ENCODE measurements around the gene IVD.

IVD gene

GRCh38 chr15:40377606-40378005, 28.0 kb upstream of the IVD start:
- no peak for DNase-seq

DNA sequence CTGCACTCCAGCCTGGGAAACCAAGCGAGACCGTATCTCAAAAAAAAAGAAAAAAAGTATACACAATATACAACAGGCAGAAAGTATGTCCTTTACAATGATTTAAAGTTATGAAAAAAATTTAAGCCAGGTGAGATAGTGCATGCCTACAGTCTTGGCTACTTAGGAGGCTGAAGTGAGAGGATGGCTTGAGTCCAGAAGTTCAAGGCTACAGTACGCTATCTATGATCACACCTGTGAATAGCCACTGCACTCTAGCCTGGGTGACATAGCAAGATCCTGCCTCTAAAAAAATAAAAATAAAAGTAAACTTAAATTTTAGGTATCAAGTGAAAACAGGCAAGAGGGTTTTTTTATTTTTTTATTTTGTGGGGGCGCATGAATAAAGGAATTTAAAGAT, 26.2 kb upstream of the IVD start:
- no peak for DNase-seq

- DNase-seq: no peak
Measured at GRCh38 chr15:40379853-40380252, 25.7 kb upstream of the IVD start.

DNA sequence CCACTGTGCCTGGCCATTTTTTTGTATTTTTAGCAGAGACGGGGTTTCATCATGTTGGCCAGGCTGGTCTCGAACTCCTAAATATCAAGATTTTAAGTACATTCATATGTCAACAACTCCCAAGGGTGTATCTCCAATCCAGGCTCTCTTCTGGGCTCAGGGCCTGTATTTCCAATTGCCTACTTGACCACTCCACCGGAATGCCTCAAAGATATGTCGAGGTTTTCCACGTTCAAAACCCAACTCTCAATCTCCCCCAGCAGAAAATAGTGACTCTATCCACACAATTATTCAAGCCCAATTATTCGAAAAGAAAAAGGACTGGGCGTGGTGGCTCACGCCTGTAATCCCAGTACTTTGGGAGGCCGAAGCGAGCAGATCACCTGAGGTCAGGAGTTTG, 25.0 kb upstream of the IVD start:
- no peak for DNase-seq

GRCh38 chr15:40381818-40382529, 23.6 kb upstream of the IVD start:
- no peak for DNase-seq

- DNase-seq: peak; percentile 88
Measured at GRCh38 chr15:40382580-40383456, 22.8 kb upstream of the IVD start, which contains the start of gene KNSTRN. TSS of gene KNSTRN (plus strand) at chr15:40382721. CDS start at chr15:40382836, 115 bp downstream.

DNA sequence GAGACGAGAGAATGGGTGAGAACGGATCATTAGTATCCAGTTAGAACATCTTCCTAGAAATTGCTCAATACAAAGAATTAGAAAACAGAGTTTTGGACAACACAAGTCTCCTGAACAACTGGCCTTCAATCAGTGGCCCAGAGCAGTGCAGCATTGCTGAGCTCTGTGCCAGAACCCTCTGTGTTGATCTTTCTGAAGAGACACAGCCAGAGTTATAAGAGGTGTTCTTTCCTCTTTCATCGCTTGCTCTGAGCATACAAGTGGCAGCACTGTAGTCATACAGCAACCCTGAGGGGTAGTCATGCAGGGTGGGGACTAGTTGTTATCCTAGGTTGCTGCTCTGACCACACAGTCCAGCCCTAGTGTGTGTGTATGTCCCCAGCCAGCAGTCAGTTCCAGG, 19.1 kb upstream of the IVD start:
- DNase-seq: no peak

DNA sequence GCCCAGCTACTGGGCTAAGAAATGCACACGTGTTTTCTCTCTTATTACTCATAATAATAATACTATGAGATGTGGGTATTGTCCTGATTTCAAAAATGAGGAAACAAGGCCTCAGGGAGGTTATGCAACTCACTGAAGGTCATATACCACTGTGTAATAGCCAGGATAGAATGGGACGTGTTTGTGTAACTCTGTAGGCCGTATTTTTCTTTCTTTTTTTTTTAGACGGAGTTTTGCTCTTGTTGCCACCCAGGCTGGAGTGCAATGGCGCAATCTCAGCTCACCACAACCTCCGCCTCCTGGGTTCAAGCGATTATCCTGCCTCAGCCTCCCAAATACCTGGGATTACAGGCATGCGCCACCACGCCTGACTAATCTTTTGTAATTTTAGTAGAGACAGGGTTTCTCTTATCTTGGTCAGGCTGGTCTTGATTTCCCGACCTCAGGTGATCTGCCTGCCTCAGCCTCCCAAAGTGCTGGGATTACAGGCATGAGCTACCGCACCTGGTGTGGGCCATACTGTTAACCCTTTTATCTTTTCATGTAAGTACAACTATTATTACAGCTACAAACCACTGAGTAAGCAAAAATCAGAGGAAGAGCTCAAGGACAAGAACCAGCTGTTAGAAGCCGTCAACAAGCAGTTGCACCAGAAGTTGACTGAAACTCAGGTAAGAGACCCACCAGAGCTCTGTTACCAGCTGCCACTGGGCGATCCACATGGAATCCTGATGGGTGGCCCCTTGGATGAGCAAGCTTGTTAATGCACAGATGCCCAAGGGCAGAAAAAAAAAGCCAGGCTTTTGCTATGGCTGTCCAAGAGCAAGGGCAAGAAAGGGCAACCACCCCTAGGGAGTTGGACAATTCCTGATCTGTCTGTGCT, 16.4 kb upstream of the IVD start:
- no peak for DNase-seq

DNA sequence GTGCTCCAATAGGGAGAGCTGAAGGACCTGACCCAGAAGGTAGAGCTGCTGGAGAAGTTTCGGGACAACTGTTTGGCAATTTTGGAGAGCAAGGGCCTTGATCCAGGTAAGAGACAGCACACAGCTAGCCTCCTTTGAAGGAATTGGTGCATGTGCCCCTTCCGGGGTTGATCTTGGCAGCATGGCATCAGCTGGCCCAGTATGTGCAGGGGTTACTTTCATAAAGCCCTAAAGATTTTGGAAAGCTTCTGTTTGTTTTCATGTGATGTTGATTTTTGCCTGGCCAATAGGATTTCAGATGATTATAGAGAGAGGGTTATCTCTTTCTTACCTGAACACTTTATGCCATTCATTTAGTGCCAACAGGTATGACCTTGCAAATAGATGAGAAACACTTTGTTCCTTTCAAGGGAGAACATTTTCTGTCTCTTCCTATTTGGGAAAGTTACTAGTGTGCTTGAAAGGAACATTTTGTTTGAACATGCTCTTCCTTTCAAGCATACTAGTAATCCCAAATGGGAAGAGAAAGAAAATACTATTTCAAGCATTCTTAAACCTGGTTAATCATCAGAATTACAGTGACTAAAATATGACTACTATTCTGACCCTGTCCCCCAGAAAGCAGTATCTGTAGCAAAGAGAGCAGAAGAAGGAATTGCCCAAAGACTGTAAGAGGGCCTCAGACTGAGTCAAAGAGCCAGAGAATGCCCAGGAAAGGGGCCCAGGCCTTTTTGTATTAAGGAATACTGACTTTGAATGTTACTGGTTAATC, 15.6 kb upstream of the IVD start:
- DNase-seq: no peak

- DNase-seq: no peak
Measured at GRCh38 chr15:40392986-40393948, 12.3 kb upstream of the IVD start.

DNA sequence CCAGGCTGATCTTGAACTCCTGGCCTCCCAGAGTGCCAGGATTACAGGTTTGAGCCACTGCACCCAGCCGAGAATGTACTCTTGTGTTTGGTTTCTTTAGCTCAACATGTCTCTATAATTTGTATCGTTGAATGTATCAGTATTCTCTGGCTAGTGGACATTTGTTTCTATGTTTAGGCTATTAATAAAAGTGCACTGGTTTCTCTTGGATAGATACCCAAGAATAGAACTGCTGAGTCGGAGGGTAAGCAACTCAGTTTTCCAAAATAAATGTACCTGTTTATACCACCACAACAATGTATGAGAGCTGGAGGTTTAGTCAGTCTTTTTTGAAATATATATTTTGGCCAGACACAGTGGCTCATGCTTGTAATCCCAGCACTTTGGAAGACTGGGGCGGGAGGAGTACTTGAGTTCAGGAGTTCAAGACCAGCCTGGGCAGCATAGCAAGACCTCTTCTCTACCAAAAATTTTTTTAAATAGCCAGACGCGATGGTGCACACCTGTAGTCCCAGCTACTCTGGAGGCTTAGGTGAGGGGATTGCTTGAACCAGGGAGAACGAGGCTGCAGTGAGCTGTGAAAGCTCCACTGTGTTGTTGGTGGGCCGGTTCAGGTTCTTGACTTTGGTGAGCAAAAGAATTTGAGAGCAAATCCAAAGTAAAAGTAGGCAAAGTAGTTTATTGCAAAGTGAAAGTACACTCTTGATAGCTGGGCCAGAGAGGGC, 7.7 kb upstream of the IVD start:
- no peak for DNase-seq

GRCh38 chr15:40398413-40398873, 7.2 kb upstream of the IVD start:
- DNase-seq: no peak

- DNase-seq: no peak
Measured at GRCh38 chr15:40399370-40399769, 6.2 kb upstream of the IVD start.

GRCh38 chr15:40407330-40407990, 1.9 kb downstream of the IVD start:
- no peak for DNase-seq

GRCh38 chr15:40409366-40409765, 3.8 kb downstream of the IVD start:
- DNase-seq: no peak

- DNase-seq: no peak
Measured at GRCh38 chr15:40410476-40410875, 4.9 kb downstream of the IVD start.

DNA sequence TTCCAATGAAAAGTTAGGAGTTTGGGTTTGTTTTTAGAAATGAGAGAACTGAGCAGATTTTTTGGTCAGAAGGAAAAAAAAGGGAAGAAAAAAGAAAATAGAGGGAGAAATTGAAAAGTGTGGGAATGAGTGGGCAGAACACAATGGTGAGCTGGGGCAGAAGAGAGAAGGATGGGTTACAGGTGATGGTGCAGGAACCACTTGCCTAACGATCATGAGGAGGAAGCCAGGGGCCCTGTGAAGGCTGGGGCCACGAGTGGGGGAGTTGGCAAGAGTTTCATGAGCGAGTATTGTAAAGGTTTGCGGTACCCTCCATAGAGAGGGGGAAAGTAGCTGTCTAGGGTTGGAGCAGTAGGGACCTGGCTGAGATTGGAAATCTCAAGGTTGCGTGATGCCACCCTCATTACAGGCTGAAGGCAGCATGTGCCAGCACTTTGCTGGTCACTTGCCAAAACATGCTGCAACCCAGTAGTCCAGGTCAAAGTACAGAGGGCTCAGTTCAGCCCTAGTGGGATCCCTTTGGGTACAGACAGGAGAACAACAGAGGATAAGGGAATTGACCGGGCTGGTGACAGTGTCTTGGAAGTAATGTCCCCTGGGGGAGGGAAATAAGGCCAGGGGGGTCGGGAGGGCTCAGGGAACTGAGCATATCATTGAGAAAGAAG, 6.6 kb downstream of the IVD start:
- no peak for DNase-seq

DNA sequence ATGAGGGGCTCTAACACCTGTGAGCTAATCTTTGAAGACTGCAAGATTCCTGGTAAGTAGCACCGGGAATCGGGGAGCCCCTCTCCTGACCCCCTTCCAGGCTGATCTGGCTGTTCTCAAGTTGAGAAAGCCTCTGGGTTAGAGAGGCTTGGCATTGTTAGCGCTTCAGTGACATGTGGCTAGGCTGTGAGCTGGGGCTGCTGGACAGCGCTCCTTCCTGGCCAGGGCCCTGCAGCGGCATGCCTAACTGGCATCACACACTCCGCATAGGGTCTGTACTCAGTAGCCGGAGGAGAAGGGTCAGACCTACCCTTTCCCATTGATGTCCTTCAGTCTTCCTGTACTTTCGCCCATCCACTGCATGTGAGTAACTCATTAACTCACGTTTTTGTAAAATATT, 7.4 kb downstream of the IVD start:
- DNase-seq: no peak

DNA sequence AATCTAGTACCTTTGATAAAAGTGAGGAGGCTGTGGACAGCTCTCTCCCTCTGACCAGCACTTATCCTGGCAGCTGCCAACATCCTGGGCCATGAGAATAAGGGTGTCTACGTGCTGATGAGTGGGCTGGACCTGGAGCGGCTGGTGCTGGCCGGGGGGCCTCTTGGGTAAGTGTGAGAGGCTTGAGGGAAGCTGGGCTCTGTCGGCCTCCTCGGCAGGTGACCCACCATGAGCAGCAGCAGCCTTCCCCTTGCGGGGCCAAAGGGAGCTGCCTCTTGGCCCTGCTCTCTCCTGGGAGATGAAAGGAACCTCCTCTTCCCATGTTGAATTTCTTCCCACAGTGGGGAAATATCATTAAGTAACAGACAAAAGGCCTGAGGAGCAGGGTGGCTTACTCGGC, 9.2 kb downstream of the IVD start:
- no peak for DNase-seq
